Dedifferentiated amniotic fluid mesenchymal stem cell (primary cell): ENCODE results near the gene GRID2.

ENCODE experiments used
- DNase-seq: peaks from one replicate; pipeline ENCODE4 v3.0.0-alpha.2; 2016; ENCODE audit errors: extremely low spot score

GRID2 gene

DNA sequence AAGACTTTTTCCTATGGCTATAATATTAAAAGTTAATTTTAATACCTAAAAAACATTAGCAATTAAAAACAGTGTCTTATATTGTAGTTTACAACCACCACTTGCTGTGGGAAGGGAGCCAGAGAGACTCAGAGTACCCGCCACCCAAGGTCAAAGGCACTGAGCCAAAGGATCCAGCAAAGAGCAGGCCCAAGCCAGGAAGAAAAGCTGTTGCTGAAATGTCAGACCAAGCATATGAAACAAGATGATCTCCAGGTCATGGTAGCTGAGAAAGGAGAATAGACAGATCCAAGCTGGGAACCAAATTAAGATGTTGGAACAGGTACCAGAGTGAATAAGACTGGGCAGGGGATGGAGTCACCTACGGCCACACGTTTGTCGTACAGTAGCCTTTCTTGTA, 1506.0 kb downstream of the GRID2 start:
- no peak for DNase-seq

DNA sequence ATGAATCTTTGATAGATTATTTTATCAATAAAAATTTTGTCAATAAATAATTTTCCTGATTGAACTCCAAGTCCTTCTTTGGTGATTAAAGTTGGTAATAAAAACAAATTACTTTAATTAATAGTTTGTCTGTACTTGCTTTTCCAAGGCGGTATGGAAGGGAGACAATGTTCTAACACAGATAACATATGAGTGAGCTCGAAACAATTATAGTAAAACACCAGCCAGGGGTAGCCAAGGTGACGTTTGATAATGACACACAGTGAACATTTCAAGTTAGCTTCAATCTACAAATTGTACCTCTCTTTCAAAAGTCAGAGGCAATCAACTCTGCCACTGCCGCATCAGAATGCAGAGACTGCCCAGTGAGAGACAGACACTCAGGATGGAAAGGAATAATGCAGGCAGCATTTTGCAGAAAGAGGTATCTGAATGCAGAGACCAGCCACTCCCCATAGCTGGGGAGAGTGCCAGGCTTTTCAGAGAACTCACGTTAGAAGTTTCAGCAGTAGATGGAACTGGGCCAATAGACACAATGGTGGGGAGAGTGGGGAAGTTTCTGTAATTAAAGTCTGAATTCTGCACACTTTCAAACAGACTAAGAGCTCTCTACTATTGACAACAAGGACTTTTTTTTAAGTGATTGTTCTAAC, 1506.7 kb downstream of the GRID2 start:
- DNase-seq, result no peak

DNA sequence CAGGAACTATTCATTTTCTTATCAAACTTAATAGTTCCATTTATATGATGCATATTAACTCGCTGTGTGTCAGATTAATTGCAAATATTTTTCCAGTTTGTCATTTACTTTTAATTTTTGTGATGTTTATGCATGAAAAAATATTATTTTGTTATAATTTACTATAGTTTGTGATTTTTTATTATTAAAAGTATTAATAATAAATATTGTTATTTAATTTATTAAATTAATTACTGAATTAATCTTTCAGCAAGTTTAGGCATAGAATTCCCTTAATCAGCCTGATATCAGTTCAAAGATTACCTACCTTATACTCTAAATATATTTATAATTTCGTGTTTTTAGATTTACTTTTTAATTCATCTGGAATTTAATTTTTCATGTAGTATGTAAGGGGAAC, 1509.3 kb downstream of the GRID2 start:
- no peak for DNase-seq

DNA sequence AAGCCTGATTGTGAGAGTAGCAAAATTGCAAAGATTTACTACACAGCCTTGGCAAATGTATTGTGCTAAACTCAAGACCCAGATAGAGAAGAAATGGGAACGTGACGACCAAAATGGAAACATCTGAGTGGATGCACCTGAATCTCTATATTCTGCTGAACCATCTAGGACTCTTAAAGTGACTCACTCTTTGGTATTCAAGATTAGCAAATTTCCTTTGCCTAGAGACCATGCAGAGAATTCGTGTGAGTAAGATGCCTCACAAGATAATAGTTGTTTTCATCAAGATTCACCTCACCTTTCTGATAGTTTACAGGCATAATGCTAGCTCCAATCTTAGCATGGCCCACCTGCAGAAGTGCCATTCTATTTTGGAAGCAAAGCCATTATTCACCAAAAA, 1510.4 kb downstream of the GRID2 start:
- no peak for DNase-seq

DNA sequence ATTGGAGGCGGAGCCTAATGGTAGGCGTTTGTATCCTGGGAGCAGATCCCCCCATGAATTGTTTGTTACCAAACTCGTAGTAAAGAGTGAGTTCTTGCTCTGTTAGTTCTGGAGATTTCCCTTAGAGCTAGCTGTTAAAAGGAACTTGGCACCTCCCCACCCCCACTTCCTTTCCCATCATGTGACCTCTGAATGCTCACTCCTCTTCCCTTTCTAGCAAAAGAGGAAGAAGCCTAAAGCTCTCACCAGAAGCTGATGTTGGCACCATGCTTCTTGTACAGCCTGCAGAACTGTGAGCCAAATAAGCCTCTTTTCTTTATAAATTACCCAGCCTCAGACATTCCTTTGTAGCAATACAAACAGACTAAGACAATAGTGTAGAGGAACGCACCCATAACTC, 1511.0 kb downstream of the GRID2 start:
- DNase-seq, result no peak
